ENCODE measurements around the gene KDM4B.

Gene KDM4B

DNA sequence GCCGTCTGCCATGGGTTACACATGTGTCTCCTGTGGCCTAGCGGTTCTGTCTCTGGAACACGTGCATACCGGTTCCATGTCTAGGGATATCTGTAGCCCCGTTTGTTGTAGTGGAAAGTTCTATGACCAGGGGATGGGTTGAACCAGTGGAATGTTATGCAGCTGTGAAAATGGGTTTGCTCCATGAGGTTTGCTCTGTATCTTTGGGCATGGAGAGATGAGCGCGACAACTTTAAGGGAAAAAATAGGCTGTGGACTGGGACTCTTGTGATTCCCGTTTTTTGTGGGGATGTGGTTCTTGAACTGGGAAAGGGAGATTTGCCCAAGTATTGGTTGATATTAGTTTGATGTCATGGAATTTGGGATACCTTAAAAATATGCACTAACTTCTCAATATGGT, 120.4 kb downstream of the KDM4B start:
- H3K4me2 ChIP-seq (ENCODE audit: low read length): no peak overlapping the region
- H3K36me3 ChIP-seq (ENCODE audit: control insufficient read depth, low read length): no peaks in the 10 kb centered on the region
- no peaks in the 10 kb centered on the region for H3K79me2 ChIP-seq (ENCODE audit: control insufficient read depth, low read length)
- no peaks in the 10 kb centered on the region for H3F3A ChIP-seq (ENCODE audit: control insufficient read depth, insufficient read depth)
- no peaks in the 10 kb centered on the region for H3K9me2 ChIP-seq (replicated peaks; ENCODE audit: control insufficient read depth, low read length)
- H3K27me3 ChIP-seq (ENCODE audit: control insufficient read depth, low read length): no peaks in the 10 kb centered on the region
- no peak overlapping the region for H3K27ac ChIP-seq (ENCODE audit: low read depth, low read length)
- H3K4me3 ChIP-seq (ENCODE audit: low read length): no peak overlapping the region
- TF ChIP-seq, protein P1, sequence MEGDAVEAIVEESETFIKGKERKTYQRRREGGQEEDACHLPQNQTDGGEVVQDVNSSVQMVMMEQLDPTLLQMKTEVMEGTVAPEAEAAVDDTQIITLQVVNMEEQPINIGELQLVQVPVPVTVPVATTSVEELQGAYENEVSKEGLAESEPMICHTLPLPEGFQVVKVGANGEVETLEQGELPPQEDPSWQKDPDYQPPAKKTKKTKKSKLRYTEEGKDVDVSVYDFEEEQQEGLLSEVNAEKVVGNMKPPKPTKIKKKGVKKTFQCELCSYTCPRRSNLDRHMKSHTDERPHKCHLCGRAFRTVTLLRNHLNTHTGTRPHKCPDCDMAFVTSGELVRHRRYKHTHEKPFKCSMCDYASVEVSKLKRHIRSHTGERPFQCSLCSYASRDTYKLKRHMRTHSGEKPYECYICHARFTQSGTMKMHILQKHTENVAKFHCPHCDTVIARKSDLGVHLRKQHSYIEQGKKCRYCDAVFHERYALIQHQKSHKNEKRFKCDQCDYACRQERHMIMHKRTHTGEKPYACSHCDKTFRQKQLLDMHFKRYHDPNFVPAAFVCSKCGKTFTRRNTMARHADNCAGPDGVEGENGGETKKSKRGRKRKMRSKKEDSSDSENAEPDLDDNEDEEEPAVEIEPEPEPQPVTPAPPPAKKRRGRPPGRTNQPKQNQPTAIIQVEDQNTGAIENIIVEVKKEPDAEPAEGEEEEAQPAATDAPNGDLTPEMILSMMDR (IDR thresholded peaks at IDR 0.05; ENCODE audit: low read depth, low read length, poor library complexity, severe bottlenecking): no peak
- no peak for TF ChIP-seq EZH2phosphoT487 (IDR thresholded peaks at IDR 0.05; ENCODE audit: borderline replicate concordance, low read length)
- no peaks in the 10 kb centered on the region for H3K4me1 ChIP-seq (ENCODE audit: control insufficient read depth, low read length)
- no peaks in the 10 kb centered on the region for H4K20me1 ChIP-seq (ENCODE audit: control insufficient read depth, insufficient read depth, low read depth, low read length)
- no peaks in the 10 kb centered on the region for H3K9me3 ChIP-seq (ENCODE audit: control insufficient read depth, insufficient read depth, low read length)

DNA sequence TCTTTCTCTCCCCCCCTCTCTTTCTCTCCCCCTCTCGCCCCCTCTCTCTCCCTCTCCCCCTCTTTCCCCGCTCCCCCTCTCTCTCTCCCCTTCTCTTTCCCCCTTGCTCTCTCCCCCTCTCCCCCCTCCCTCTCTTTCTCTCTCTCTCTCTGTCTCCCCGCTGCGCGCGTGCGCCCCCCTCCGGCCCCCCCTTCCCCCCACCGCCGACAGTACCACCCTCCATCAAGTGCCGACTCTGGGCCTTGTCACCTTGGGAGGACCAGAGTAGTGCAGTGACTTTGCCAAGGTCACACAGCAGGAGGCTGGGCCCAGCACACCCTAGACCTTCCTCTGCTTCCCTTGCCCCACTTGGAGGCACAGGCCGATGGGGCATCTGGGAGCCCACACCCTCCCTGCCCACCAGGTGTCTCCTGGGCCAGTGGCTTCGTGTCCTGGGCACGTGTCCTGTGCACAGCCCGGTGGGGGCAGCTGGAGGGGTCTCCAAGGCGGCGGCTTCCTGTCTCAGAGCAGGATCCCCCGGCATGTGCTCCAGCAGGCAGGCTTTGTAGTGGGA, 121.6 kb downstream of the KDM4B start:
- no peaks in the 10 kb centered on the region for H3K9me3 ChIP-seq (ENCODE audit: control insufficient read depth, insufficient read depth, low read length)
- TF ChIP-seq, protein P1 (IDR thresholded peaks at IDR 0.05; ENCODE audit: low read depth, low read length, poor library complexity, severe bottlenecking): no peak
- TF ChIP-seq EZH2phosphoT487 (IDR thresholded peaks at IDR 0.05; ENCODE audit: borderline replicate concordance, low read length): no peak
- H3K36me3 ChIP-seq (ENCODE audit: control insufficient read depth, low read length): no peaks in the 10 kb centered on the region
- H3K4me3 ChIP-seq (ENCODE audit: low read length): no peak overlapping the region
- no peaks in the 10 kb centered on the region for H3K9me2 ChIP-seq (replicated peaks; ENCODE audit: control insufficient read depth, low read length)
- H3K27me3 ChIP-seq (ENCODE audit: control insufficient read depth, low read length): no peaks in the 10 kb centered on the region
- no peaks in the 10 kb centered on the region for H3K79me2 ChIP-seq (ENCODE audit: control insufficient read depth, low read length)
- H3F3A ChIP-seq (ENCODE audit: control insufficient read depth, insufficient read depth): no peaks in the 10 kb centered on the region
- no peak overlapping the region for H3K27ac ChIP-seq (ENCODE audit: low read depth, low read length)
- H4K20me1 ChIP-seq (ENCODE audit: control insufficient read depth, insufficient read depth, low read depth, low read length): no peaks in the 10 kb centered on the region
- no peaks in the 10 kb centered on the region for H3K4me1 ChIP-seq (ENCODE audit: control insufficient read depth, low read length)
- no peak overlapping the region for H3K4me2 ChIP-seq (ENCODE audit: low read length)

DNA sequence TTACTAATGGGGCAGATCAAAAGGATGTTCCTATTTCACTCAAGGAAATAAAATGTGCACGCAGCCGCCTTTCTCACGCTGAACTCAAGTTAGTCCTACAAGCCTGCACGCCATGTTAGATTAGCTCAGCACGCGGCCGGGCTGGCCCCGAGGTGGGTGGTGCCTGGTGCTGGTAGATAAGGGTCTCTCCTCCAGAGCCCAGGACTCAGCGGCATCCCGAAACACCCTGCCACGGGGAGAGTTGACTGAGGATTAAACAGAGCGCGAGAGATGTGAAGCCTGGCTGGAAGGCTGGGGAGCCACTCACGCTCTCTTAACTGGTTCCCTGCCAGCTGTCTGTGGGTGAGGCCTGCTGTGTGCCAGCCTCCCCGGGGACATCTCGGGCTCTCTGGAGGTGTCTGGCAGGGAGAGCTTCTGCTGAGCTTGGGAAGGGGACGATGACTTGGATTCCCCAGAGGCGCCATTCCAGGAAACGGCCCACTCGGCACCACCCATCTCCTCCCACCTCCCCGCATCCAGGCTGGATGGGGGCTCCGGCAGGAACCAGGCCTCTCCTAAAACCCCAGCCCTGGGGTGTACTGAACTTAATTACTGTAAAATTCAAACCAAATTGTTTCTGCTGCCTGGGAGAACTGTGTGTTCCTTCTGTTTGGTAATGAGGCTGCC, 122.2 kb downstream of the KDM4B start:
- H3K4me1 ChIP-seq (ENCODE audit: control insufficient read depth, low read length): no peaks in the 10 kb centered on the region
- no peaks in the 10 kb centered on the region for H3K27me3 ChIP-seq (ENCODE audit: control insufficient read depth, low read length)
- H3K36me3 ChIP-seq (ENCODE audit: control insufficient read depth, low read length): no peaks in the 10 kb centered on the region
- no peaks in the 10 kb centered on the region for H3K79me2 ChIP-seq (ENCODE audit: control insufficient read depth, low read length)
- no peak overlapping the region for H3K4me3 ChIP-seq (ENCODE audit: low read length)
- no peaks in the 10 kb centered on the region for H3F3A ChIP-seq (ENCODE audit: control insufficient read depth, insufficient read depth)
- TF ChIP-seq, protein P1 (IDR thresholded peaks at IDR 0.05; ENCODE audit: low read depth, low read length, poor library complexity, severe bottlenecking): no peak
- no peak for TF ChIP-seq EZH2phosphoT487 (IDR thresholded peaks at IDR 0.05; ENCODE audit: borderline replicate concordance, low read length)
- no peak overlapping the region for H3K27ac ChIP-seq (ENCODE audit: low read depth, low read length)
- H3K4me2 ChIP-seq (ENCODE audit: low read length): no peak overlapping the region
- no peaks in the 10 kb centered on the region for H3K9me2 ChIP-seq (replicated peaks; ENCODE audit: control insufficient read depth, low read length)
- no peaks in the 10 kb centered on the region for H4K20me1 ChIP-seq (ENCODE audit: control insufficient read depth, insufficient read depth, low read depth, low read length)
- no peaks in the 10 kb centered on the region for H3K9me3 ChIP-seq (ENCODE audit: control insufficient read depth, insufficient read depth, low read length)
